SK-N-SH (cell line): ENCODE results near the gene TEAD4.

Source experiments
- CTCF ChIP-seq: fragments of 200-600 bp; sonication (generic); IDR thresholded peaks from 2 replicates; pipeline ENCODE4 v1.6.1; 2017; ENCODE audit warnings: antibody characterized with exemption, mild to moderate bottlenecking, moderate library complexity
- EZH2phosphoT487 ChIP-seq: fragments of 200-600 bp; sonication (generic); IDR thresholded peaks from 2 replicates; pipeline ENCODE4 v1.6.1; 2017; ENCODE audit warnings: low read depth, mixed run types, mild to moderate bottlenecking, antibody characterized with exemption, moderate library complexity, borderline replicate concordance
- MAX ChIP-seq: IDR thresholded peaks from 2 replicates; pipeline ENCODE4 v1.4.0; 2012; ENCODE audit warnings: low read depth
- POLR2AphosphoS5 ChIP-seq: IDR thresholded peaks from 2 replicates; pipeline ENCODE4 v1.6.1; 2012; ENCODE audit warnings: low read depth, low read length
- RAD21 ChIP-seq: IDR thresholded peaks from 2 replicates; pipeline ENCODE4 v1.6.1; 2012; ENCODE audit warnings: mild to moderate bottlenecking, low read length
- YY1 ChIP-seq: IDR thresholded peaks from 2 replicates; pipeline ENCODE4 v1.4.0; 2012; ENCODE audit warnings: low read depth, mild to moderate bottlenecking

- TF ChIP-seq CTCF (no peak), POLR2AphosphoS5 (no peak), RAD21 (no peak), MAX (no peak), EZH2phosphoT487 (no peak), YY1 (no peak)
Measured at GRCh38 chr12:3033539-3033867, 74.3 kb downstream of the TEAD4 start.
